Psoas muscle (tissue), 8 donors: ENCODE data around the gene LBHD2. TPM values are rescaled to one million over a fixed set of nuclear protein-coding genes. Genes with fewer than 3 reads are reported as not detected.

Source experiments
- ATAC-seq, 4 donors: fragments of 200-7000 bp; cut with Tn5 transposase; one replicate each; pipeline ENCODE4 v1.9.1; 2020; ENCODE audit warnings: moderate library complexity in 3 of 4, mild to moderate bottlenecking in 2 of 4
- DNase-seq, 2 donors: peaks; one replicate each; pipeline ENCODE4 v3.0.0-alpha.2; 2020
- H3K27ac ChIP-seq: fragments of 200-600 bp; one replicate; pipeline ENCODE4 v1.8.0; 2022
- H3K27me3 ChIP-seq, 3 donors: fragments of 200-600 bp in 1 of 3; one replicate each; pipeline versions ENCODE4 v1.6.1 to v1.8.0; 2013 to 2022; ENCODE audit warnings: low read length in 2 of 3, mild to moderate bottlenecking in 2 of 3, moderate library complexity in 1 of 3; ENCODE audit not compliant: insufficient read depth in 3 of 3
- H3K36me3 ChIP-seq, 2 donors: fragments of 200-600 bp in 1 of 2; one replicate each; pipeline versions ENCODE4 v1.6.1 to v1.8.0; 2013 to 2022; ENCODE audit warnings: low read depth in 1 of 2, mild to moderate bottlenecking in 1 of 2, moderate library complexity in 1 of 2; ENCODE audit not compliant: insufficient read depth in 1 of 2
- H3K4me1 ChIP-seq: fragments of 200-600 bp; one replicate; pipeline ENCODE4 v1.8.0; 2022
- H3K4me3 ChIP-seq: fragments of 200-600 bp; one replicate; pipeline ENCODE4 v1.8.0; 2022; ENCODE audit warnings: mild to moderate bottlenecking
- H3K9me3 ChIP-seq: fragments of 200-600 bp; one replicate; pipeline ENCODE4 v1.8.0; 2022
- CTCF ChIP-seq: fragments of 200-600 bp; IDR thresholded peaks from one replicate; pipeline ENCODE4 v1.8.0; 2022; ENCODE audit warnings: antibody characterized with exemption
- WGBS, 3 donors: extraction: QIAGEN DNeasy Blood & Tissue Kit; methylation state at CpG; one replicate each; pipeline versions ENCODE4 v1.1.6 to v1.1.7; 2013; 5-methylcytosine and 5-hydroxymethylcytosine counted together
- intact Hi-C, 2 donors: fragments of 100-400 bp; cut with DNase I; formaldehyde crosslinking; loops; one replicate each; pipeline versions ENCODE4 v1.11.0 to v1.14.2; 2022
- polyA plus RNA-seq, 3 donors: library from polyadenylated mRNA; stranded (reverse); fragments of 200-250 nt; gene quantifications; one replicate each; pipeline ENCODE4 v1.2.3, GENCODE V29; 2013
- total RNA-seq, 4 donors: library from RNA; stranded (reverse); fragmentation: NEBNext Ultra II Directional in 2 of 4; extraction: Animal tissue kit (Norgen Biotek cat#: 25700) in 2 of 4; gene quantifications; one replicate each; pipeline versions ENCODE4 v1.2.1 to v1.2.4, GENCODE V29; 2021 to 2023
- donor health status: healthy with polysubstance abuse.
- donor health status: DM: no; HTN: no; CAD: no; lungs with moderate emphysema.
- donor health status: Bipolar disorder and iron deficiency.
- donor health status: healthy.
- donor health status: DM: yes; HTN: yes; CAD: no.
- donor health status: DM: no; HTN: no; CAD: no.
- donor health status: DM: no; HTN: no; CAD: no.
- donor health status: DM: yes; HTN: yes; CAD: no.

The LBHD2 gene
- total and polyA plus RNA-seq, 7 donors = not detected

- TF ChIP-seq CTCF = no peak
- WGBS, 3 donors = 21 to 33% (median 27%) methylated on average over 21 to 23 of the region's 23 CpGs
These were observed 38.0 kb downstream of the LBHD2 start for GRCh38 chr14:103121846-103122584.

GRCh38 chr14:103122585-103122946, 38.6 kb downstream of the LBHD2 start:
- DNase-seq = peak; percentile 44 to 72

More at GRCh38 chr14:103121846-103122584, 38.0 kb downstream of the LBHD2 start:
- Histone ChIP-seq H3K9me3 (no peaks in the 10 kb centered on the region), H3K4me3 (peak overlapping the region; percentile 79), H3K27ac (peak overlapping the region; percentile 91), H3K27me3 (no peaks in the 10 kb centered on the region), H3K36me3 (no peaks in the 10 kb centered on the region), H3K4me1 (peaks cover 53% of the 10 kb centered on the region)
- ATAC-seq (peak in 3 of 4 donors; percentile 4 to 39 (median 31)), DNase-seq (peak; percentile 91 to 95)
- intact Hi-C loops = no loop called here

GRCh38 chr14:103122947-103123633, 39.1 kb downstream of the LBHD2 start, which contains the start of gene TNFAIP2:
TNFAIP2 (plus strand) TSS chr14:103123461; CDS start chr14:103126458, 2,997 bp downstream.
- peaks cover 55% of the 10 kb centered on the region for H3K4me1 ChIP-seq
- H3K27ac ChIP-seq = peak within 1 kb of the TSS; percentile 91
- peak; percentile 74 to 84 for DNase-seq

More at GRCh38 chr14:103122585-103122946, 38.6 kb downstream of the LBHD2 start:
- WGBS, 3 donors = 37 to 38% (median 38%) methylated on average over 14 to 15 of the region's 15 CpGs
- peak overlapping the region; percentile 79 for H3K4me3 ChIP-seq
- H3K36me3 ChIP-seq = peaks cover 0 to 1% of the 10 kb centered on the region in 2 donors
- no peak for ATAC-seq
- H3K4me1 ChIP-seq = peaks cover 52% of the 10 kb centered on the region
- peak overlapping the region; percentile 91 for H3K27ac ChIP-seq
- H3K27me3 ChIP-seq = no peaks in the 10 kb centered on the region
- intact Hi-C loops = no loop called here
- TF ChIP-seq CTCF = no peak
- H3K9me3 ChIP-seq = no peaks in the 10 kb centered on the region

More at GRCh38 chr14:103122947-103123633, 39.1 kb downstream of the LBHD2 start, which contains the start of gene TNFAIP2:
- no peak for TF ChIP-seq CTCF
- no peaks in the 10 kb centered on the region for H3K27me3 ChIP-seq
- peak within 1 kb of the TSS; percentile 79 for H3K4me3 ChIP-seq
- peaks cover 0 to 7% of the 10 kb centered on the region in 2 donors for H3K36me3 ChIP-seq
- intact Hi-C loops = no loop called here
- no peaks in the 10 kb centered on the region for H3K9me3 ChIP-seq
- peak; percentile 46 to 72 (median 64) for ATAC-seq
- WGBS, 3 donors = 2 to 4% (median 3%) methylated on average over 38 to 74 of the region's 74 CpGs
